T-helper 1 cell treated with Interleukin-12 subunit alpha and Interleukin-12 subunit beta and Interleukin-4 antibody, amounts not matched to agents 30 μg/mL and 1 μg/mL, for 36 hours (primary cell): ENCODE results near the gene TMEM41B.
"Not testable (repeated sequence)": the region's sequence is repeated elsewhere in the genome, so short reads cannot be mapped to it uniquely, and the experiment has no call there.

Experiments
- H3K27ac Mint-ChIP-seq: one replicate; pipeline ENCODE4 v1.8.0; 2021; ENCODE audit warnings: mild to moderate bottlenecking, mixed read lengths
- H3K27me3 Mint-ChIP-seq: one replicate; pipeline ENCODE4 v1.8.0; 2021; ENCODE audit warnings: low read depth, mixed read lengths
- H3K36me3 Mint-ChIP-seq: one replicate; pipeline ENCODE4 v1.8.0; 2021; ENCODE audit warnings: low read depth, mixed read lengths
- H3K4me1 Mint-ChIP-seq: one replicate; pipeline ENCODE4 v1.8.0; 2021; ENCODE audit warnings: low read depth, mixed read lengths
- H3K4me3 Mint-ChIP-seq: one replicate; pipeline ENCODE4 v1.8.0; 2021; ENCODE audit warnings: mild to moderate bottlenecking, moderate library complexity, mixed read lengths
- H3K9me3 Mint-ChIP-seq: one replicate; pipeline ENCODE4 v1.8.0; 2021; ENCODE audit warnings: mixed read lengths

Gene TMEM41B, protein sequence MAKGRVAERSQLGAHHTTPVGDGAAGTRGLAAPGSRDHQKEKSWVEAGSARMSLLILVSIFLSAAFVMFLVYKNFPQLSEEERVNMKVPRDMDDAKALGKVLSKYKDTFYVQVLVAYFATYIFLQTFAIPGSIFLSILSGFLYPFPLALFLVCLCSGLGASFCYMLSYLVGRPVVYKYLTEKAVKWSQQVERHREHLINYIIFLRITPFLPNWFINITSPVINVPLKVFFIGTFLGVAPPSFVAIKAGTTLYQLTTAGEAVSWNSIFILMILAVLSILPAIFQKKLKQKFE

GRCh38 chr11:9314291-9315077 lies at the start of gene TMEM41B:
Gene TMEM41B (minus strand): TSS chr11:9314593. CDS start chr11:9314441, 152 bp downstream.
- H3K27me3 Mint-ChIP-seq: peaks cover 26% of the 10 kb centered on the region
- peak within 1 kb of the TSS; percentile 99 for H3K4me3 Mint-ChIP-seq
- peaks cover 23% of the 10 kb centered on the region for H3K4me1 Mint-ChIP-seq
- H3K9me3 Mint-ChIP-seq: no peaks in the 10 kb centered on the region
- H3K27ac Mint-ChIP-seq: peak within 1 kb of the TSS; percentile 97
- peaks cover 16% of the 10 kb centered on the region for H3K36me3 Mint-ChIP-seq

- Mint-ChIP-seq H3K4me1 (peaks cover 18% of the 10 kb centered on the region), H3K9me3 (no peaks in the 10 kb centered on the region), H3K4me3 (no peak overlapping the region), H3K36me3 (no peaks in the 10 kb centered on the region), H3K27me3 (peaks cover 3% of the 10 kb centered on the region), H3K27ac (peak overlapping the region; percentile 34)
Observed at GRCh38 chr11:9362393-9362863, 48.0 kb upstream of the TMEM41B start.

DNA sequence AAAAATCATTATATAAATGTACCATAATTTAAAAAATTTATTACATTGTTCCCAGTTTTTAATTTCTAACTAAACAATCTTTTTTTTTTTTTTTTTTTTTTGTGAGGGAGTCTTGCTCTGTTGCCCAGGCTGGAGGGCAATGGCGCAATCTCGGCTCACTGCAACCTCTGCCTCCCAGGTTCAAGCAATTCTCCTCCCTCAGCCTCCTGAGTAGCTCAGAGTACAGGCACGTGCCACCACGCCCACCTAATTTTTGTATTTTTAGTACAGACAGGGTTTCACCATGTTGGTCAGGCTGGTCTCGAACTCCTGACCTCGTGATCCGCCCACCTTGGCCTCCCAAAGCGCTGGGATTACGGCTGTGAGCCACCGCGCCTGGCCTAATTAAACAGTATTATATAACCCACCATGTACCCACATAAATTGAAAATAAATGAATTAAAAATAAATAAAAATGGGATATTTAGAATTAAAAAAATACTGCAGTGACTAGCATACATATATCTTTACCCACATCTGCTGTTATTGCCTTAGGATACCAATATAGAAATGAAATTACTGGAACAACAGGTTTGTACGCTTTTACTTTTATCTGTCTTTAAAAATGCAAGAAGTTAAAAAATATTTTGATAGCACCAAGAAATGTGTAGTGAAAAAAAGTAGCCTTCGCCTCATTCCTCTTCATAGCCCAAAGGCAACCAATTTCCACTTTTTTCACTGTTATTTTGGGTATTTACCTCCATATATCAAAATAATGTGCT lies 46.6 kb upstream of the TMEM41B start:
- Mint-ChIP-seq H3K27ac (peak overlapping the region; percentile 19), H3K4me1 (peaks cover 18% of the 10 kb centered on the region)
- not testable (repeated sequence) for H3K36me3 Mint-ChIP-seq, H3K4me3 Mint-ChIP-seq, H3K9me3 Mint-ChIP-seq, H3K27me3 Mint-ChIP-seq

DNA sequence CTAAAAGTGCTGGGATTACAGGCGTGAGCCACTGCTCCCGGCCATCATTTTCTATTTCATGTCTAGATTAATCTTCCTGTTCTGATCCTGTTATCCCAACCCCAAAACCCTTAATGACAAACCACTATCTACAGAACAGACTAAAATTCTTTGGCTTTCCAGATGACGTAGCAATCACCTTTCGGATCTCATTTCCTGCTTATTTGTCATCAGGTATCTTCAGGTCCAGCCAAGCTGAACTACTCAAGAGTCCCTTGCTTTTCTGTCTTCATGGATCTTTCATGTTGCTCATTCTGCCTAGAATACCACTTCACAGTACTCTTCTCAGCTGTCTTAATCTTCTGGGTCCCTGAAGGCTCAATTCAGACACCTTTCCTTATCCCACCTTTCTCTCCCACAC lies 42.6 kb upstream of the TMEM41B start:
- Mint-ChIP-seq H3K36me3 (no peaks in the 10 kb centered on the region), H3K4me3 (no peak overlapping the region), H3K27ac (no peak overlapping the region), H3K27me3 (peaks cover 3% of the 10 kb centered on the region), H3K4me1 (peaks cover 3% of the 10 kb centered on the region), H3K9me3 (no peaks in the 10 kb centered on the region)

DNA sequence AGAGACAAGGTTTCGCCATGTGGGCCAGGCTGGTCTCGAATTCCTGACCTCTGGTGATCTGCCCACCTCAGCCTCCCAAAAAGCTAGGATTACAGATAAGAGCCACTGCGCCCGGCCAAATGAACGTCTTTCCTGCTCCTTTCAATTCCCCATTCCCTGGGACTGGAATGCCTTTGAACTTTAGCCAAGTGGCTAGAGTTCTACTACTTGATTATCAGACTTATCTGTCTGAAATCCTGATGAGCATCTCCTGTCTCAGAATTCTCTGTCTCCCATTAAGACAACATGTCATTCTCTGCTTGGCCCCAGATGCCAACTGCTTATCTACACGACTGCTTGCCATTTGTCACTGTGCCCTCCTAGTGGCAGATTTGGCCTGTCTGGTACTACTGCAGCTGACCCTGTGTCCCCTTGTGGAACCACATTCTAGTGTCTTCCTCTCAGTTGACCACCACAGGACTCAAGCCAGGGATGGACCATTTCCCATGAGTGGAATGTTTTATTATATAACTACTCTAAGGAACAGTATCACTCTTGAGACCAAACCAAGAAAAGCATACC lies 37.0 kb upstream of the TMEM41B start:
- H3K27me3 Mint-ChIP-seq: peaks cover 35% of the 10 kb centered on the region
- H3K36me3 Mint-ChIP-seq: no peaks in the 10 kb centered on the region
- no peaks in the 10 kb centered on the region for H3K9me3 Mint-ChIP-seq
- H3K4me1 Mint-ChIP-seq: peaks cover 18% of the 10 kb centered on the region
- no peak overlapping the region for H3K27ac Mint-ChIP-seq
- H3K4me3 Mint-ChIP-seq: no peak overlapping the region

DNA sequence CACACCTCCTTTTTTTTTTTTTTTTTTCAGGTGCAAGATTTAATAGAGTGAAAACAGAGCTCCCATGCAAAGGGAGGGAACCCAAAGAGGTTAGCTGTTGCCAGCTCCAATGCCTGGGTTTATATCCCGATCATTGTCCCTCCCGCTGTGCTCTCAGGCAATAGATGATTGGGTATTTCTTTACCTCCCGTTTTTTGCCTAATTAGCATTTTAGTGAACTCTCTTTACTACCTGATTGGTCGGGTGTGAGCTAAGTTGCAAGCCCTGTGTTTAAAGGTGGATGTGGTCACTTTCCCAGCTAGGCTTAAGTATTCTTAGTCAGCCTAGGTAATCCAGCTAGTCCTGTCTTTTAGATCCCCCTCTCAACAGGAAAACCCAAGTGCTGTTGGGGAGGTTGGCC lies 33.4 kb upstream of the TMEM41B start:
- not testable (repeated sequence) for H3K27ac Mint-ChIP-seq, H3K4me3 Mint-ChIP-seq, H3K36me3 Mint-ChIP-seq, H3K9me3 Mint-ChIP-seq
- H3K27me3 Mint-ChIP-seq: peaks cover 41% of the 10 kb centered on the region
- peaks cover 18% of the 10 kb centered on the region for H3K4me1 Mint-ChIP-seq

DNA sequence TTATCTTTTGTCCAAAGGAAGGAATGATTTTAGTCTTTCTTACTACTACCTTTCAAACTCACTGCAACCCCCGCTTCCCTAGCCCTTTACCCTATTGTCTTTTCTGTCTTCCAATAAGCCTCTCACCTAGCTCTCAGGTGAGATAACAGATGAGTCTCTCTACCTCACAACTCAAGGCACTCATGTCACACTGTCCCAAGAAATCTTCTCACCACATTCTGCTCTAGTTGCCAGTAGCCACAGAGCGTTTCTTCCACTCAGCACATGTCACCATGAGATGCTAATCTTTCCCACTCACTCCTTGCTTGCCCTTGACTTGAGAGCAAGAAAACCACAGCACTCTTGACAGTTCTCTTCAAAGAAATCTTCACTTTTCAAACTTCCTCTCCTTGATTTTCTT lies 32.7 kb upstream of the TMEM41B start:
- no peak overlapping the region for H3K4me3 Mint-ChIP-seq
- H3K27ac Mint-ChIP-seq: no peak overlapping the region
- H3K27me3 Mint-ChIP-seq: peaks cover 41% of the 10 kb centered on the region
- peaks cover 18% of the 10 kb centered on the region for H3K4me1 Mint-ChIP-seq
- no peaks in the 10 kb centered on the region for H3K36me3 Mint-ChIP-seq
- H3K9me3 Mint-ChIP-seq: no peaks in the 10 kb centered on the region

DNA sequence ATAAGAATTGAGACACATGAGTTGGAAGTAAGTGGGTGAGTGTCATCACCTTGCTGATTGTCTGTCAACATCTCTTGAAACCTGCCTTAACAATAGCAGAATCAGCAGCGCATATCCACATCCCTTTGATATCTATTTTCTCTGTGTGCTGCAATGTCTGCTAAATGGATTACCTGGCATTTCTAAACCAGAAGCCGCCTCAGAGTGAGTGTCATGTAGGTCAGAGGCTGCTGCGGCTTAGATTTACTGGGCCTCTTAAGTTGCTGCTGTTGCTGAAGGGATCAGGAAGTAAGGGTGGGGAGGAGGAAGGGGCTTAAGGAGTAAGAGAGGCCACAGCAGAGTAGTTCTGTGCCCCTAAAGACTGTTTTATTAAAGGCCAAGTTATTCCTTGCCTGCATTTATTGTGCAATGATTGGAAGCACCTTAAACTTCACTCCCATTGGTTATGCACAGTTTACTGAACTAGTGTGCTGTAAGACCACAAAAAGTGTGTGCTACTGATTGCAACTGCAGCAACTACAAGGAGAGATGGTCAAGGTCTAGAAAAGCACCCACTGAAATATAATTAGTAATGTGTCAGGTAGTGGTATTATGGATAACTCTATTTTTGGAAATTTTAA lies 29.8 kb upstream of the TMEM41B start:
- H3K36me3 Mint-ChIP-seq: no peaks in the 10 kb centered on the region
- H3K9me3 Mint-ChIP-seq: no peaks in the 10 kb centered on the region
- peaks cover 29% of the 10 kb centered on the region for H3K27me3 Mint-ChIP-seq
- no peak overlapping the region for H3K27ac Mint-ChIP-seq
- H3K4me3 Mint-ChIP-seq: no peak overlapping the region
- peaks cover 15% of the 10 kb centered on the region for H3K4me1 Mint-ChIP-seq

DNA sequence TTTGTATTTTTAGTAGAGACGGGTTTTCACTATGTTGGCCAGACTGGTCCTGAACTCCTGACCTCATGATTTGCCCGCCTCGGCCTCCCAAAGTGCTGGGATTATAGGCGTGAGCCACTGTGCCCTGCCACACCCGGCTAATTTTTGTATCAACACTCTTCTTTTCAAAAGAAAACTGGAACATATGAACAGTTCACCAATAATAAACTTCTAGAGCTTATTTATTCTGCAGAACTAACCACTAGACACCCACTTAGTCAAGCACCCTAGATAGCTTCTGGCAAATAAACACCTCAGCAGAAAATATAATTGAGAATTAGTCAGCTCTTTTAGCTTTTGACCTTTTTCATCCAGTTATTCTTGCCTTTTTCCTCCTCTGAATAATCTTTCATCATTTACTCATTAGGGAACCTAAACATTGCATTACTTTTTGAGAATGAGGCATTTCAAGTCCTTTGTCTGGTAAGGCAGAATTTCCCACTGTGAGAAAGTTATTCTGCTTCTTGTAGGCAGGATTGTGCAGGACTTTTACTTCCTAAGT lies 27.3 kb upstream of the TMEM41B start:
- Mint-ChIP-seq H3K4me3 (no peak overlapping the region), H3K27ac (no peak overlapping the region), H3K36me3 (no peaks in the 10 kb centered on the region), H3K27me3 (peaks cover 7% of the 10 kb centered on the region), H3K9me3 (no peaks in the 10 kb centered on the region), H3K4me1 (no peaks in the 10 kb centered on the region)

DNA sequence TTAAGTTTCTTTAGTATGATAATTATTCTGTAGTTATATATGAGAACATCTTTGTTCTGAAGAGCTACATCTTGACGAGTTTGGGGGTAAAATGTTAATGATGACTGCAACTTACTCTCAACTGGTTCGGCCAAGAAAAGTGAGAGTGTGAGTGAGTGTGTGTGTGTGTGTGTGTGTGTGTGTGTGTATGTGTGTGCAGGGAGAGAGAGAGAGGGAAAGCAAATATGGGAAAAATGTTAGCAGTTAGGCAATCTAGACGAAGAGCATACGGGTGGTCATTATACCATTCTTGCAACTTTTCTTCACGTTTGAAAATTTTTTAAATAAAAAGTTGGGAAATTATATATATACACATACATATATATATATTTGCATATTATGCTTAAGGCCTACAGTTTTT lies 18.3 kb upstream of the TMEM41B start:
- Mint-ChIP-seq H3K4me3 (no peak overlapping the region), H3K9me3 (no peaks in the 10 kb centered on the region), H3K27me3 (peaks cover 6% of the 10 kb centered on the region), H3K36me3 (no peaks in the 10 kb centered on the region), H3K27ac (no peak overlapping the region), H3K4me1 (peaks cover 2% of the 10 kb centered on the region)

- Mint-ChIP-seq H3K27me3 (peaks cover 6% of the 10 kb centered on the region), H3K4me3 (no peak overlapping the region), H3K4me1 (peaks cover 2% of the 10 kb centered on the region), H3K27ac (no peak overlapping the region), H3K9me3 (no peaks in the 10 kb centered on the region), H3K36me3 (no peaks in the 10 kb centered on the region)
Observed at GRCh38 chr11:9330387-9331384, 16.3 kb upstream of the TMEM41B start.

DNA sequence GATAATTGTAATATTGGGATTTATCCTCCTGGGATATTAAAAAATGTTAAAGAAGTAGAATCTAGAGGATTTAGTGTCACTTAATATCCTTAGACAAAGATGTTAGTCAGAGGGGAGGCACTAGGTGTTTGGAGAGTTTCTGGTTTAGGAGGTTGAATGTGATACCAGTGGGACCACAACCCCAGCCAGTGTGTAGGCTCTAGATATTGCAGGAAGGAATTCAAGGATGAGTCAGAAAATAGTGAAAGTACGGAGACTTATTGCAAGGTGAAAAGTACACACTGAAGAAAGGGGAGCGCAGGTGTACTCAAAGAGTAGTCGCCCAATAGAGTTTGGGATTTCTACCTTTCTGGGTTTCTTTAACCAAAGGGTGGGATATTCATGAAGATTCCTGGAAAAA lies 5.7 kb upstream of the TMEM41B start:
- peaks cover 1% of the 10 kb centered on the region for H3K36me3 Mint-ChIP-seq
- no peaks in the 10 kb centered on the region for H3K4me1 Mint-ChIP-seq
- no peak overlapping the region for H3K27ac Mint-ChIP-seq
- H3K9me3 Mint-ChIP-seq: no peaks in the 10 kb centered on the region
- peaks cover 50% of the 10 kb centered on the region for H3K27me3 Mint-ChIP-seq
- H3K4me3 Mint-ChIP-seq: no peak overlapping the region

DNA sequence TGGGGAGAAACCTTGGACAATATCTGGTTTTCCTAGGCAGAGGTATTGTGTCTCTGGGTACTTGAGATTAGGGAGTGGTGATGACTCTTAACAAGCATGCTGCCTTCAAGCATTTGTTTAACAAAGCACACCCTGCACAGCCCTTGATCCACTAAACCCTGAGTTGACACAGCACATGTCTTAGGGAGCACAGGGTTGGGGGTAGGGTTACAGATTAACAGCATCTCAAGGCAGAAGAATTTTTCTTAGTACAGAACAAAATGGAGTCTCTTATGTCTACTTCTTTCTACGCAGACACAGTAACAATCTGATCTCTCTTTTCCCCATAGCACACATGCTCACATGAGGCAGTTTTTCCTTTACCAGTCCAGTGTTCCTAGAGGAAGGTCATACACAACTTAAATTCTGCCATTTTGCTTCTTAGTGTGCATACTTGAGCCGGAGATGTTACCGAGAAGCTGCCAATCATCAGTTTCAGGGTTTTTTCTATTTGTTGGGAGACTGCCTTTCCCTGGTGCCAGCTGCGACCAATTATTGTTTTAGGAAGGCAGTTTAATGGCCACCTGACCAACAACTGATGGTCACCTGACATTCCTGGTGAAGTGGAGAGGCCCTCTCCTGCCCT lies 5.1 kb upstream of the TMEM41B start:
- H3K36me3 Mint-ChIP-seq, H3K4me3 Mint-ChIP-seq, H3K4me1 Mint-ChIP-seq, H3K27ac Mint-ChIP-seq, H3K9me3 Mint-ChIP-seq: not testable (repeated sequence)
- peaks cover 50% of the 10 kb centered on the region for H3K27me3 Mint-ChIP-seq
